Measurements from ENCODE around the gene PEAR1. TPM values are rescaled to one million over a fixed set of nuclear protein-coding genes. Genes with fewer than 3 reads are reported as not detected.

Gene PEAR1
- total RNA-seq, 4 donors from 2014 or later, result 4.3 to 11.2 (median 6.0) TPM

DNA sequence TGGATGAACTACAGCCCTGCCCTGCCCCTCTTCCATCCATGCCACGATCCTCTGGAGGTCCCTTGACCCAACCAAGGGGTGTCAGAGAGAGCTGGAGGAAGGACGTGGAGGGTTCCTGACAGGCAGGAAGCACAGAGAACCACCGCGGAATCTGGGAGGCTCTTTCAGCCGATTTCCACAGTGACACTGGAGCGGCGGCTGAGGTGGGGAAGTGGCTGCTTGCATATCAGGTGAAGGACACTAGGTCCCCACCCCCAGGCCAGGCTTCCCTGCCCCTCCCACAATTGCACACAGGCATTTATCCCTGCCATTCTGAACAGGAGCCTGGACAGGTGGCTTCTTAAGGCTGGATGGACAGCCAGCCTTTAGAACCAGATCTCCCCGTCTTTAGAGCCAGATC lies 44.4 kb downstream of the PEAR1 start:
- H3K27me3 ChIP-seq, result no peaks in the 10 kb centered on the region
- peaks cover 0 to 68% of the 10 kb centered on the region in 2 donors for H3K36me3 ChIP-seq
- TF ChIP-seq, protein P1, sequence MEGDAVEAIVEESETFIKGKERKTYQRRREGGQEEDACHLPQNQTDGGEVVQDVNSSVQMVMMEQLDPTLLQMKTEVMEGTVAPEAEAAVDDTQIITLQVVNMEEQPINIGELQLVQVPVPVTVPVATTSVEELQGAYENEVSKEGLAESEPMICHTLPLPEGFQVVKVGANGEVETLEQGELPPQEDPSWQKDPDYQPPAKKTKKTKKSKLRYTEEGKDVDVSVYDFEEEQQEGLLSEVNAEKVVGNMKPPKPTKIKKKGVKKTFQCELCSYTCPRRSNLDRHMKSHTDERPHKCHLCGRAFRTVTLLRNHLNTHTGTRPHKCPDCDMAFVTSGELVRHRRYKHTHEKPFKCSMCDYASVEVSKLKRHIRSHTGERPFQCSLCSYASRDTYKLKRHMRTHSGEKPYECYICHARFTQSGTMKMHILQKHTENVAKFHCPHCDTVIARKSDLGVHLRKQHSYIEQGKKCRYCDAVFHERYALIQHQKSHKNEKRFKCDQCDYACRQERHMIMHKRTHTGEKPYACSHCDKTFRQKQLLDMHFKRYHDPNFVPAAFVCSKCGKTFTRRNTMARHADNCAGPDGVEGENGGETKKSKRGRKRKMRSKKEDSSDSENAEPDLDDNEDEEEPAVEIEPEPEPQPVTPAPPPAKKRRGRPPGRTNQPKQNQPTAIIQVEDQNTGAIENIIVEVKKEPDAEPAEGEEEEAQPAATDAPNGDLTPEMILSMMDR (IDR thresholded peaks at IDR 0.05 in 4 of 5, conservative IDR thresholded peaks at IDR 0.05 in 1 of 5), result no peak
- no peak for TF ChIP-seq POLR2A (IDR thresholded peaks at IDR 0.05)
- H3K9me3 ChIP-seq, result no peaks in the 10 kb centered on the region
- H3K4me1 ChIP-seq, result no peaks in the 10 kb centered on the region
- ATAC-seq (no peak), DNase-seq (no peak)
- no peak overlapping the region for H3K4me3 ChIP-seq
- in situ Hi-C loops (cut with MboI; ENCODE audit: low sequenced_read_pairs in 4 of 4) (no loop called here), intact Hi-C loops (cut with DNase I; ENCODE audit: low total_unique reads) (no loop called here)
- H3K27ac ChIP-seq, result no peak overlapping the region

DNA sequence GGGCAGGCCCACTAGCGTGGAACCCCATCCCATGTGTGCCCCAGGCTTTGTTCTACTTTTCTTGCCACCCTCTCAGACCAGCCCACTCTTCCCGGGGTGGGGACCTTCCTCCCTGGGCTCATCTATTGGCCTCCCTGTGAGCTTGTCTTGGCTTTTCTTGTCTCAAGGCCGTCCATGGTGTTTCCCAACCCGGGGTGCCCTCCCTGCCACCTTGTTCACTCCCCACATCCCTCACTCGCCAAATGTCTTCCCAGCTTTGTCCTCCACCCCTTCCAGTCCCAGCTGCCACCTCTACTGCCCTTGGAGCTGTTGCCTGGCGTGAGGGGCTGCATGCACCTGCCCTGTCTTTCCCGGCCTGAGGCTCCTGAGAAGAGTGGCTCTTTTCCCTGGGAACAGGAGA lies 45.3 kb downstream of the PEAR1 start:
- intact Hi-C loops (cut with DNase I; ENCODE audit: low total_unique reads), result no loop called here
- ATAC-seq (no peak), DNase-seq (no peak)
- in situ Hi-C loops (cut with MboI; ENCODE audit: low sequenced_read_pairs in 4 of 4), result no loop called here
- Histone ChIP-seq H3K4me1 (no peaks in the 10 kb centered on the region), H3K4me3 (no peak overlapping the region), H3K27ac (no peak overlapping the region), H3K27me3 (no peaks in the 10 kb centered on the region), H3K9me3 (no peaks in the 10 kb centered on the region), H3K36me3 (peaks cover 0 to 76% of the 10 kb centered on the region in 2 donors)
- TF ChIP-seq POLR2A (IDR thresholded peaks at IDR 0.05), result no peak
- TF ChIP-seq, protein P1 (IDR thresholded peaks at IDR 0.05 in 4 of 5, conservative IDR thresholded peaks at IDR 0.05 in 1 of 5), result no peak

- H3K27ac ChIP-seq, result no peak overlapping the region
- no peaks in the 10 kb centered on the region for H3K27me3 ChIP-seq
- in situ Hi-C loops (cut with MboI; ENCODE audit: low sequenced_read_pairs in 4 of 4) (no loop called here), intact Hi-C loops (cut with DNase I; ENCODE audit: low total_unique reads) (no loop called here)
- H3K9me3 ChIP-seq, result no peaks in the 10 kb centered on the region
- ATAC-seq (no peak), DNase-seq (no peak)
- peaks cover 0 to 86% of the 10 kb centered on the region in 2 donors for H3K36me3 ChIP-seq
- TF ChIP-seq, protein P1 (IDR thresholded peaks at IDR 0.05 in 4 of 5, conservative IDR thresholded peaks at IDR 0.05 in 1 of 5), result no peak
- no peak for TF ChIP-seq POLR2A (IDR thresholded peaks at IDR 0.05)
- H3K4me3 ChIP-seq, result no peak overlapping the region
- H3K4me1 ChIP-seq, result no peaks in the 10 kb centered on the region
Observed at GRCh38 chr1:156939786-156940334, 46.3 kb downstream of the PEAR1 start.

GRCh38 chr1:156941675-156942074 lies 48.2 kb downstream of the PEAR1 start:
- in situ Hi-C loops (cut with MboI; ENCODE audit: low sequenced_read_pairs in 4 of 4) (no loop called here), intact Hi-C loops (cut with DNase I; ENCODE audit: low total_unique reads) (no loop called here)
- Histone ChIP-seq H3K4me3 (no peak overlapping the region), H3K27ac (no peak overlapping the region), H3K4me1 (no peaks in the 10 kb centered on the region), H3K27me3 (no peaks in the 10 kb centered on the region), H3K36me3 (peaks cover 0 to 97% of the 10 kb centered on the region in 2 donors), H3K9me3 (no peaks in the 10 kb centered on the region)
- DNase-seq (no peak), ATAC-seq (no peak)
- TF ChIP-seq, protein P1 (IDR thresholded peaks at IDR 0.05 in 4 of 5, conservative IDR thresholded peaks at IDR 0.05 in 1 of 5), result no peak

GRCh38 chr1:156942176-156942575 lies 48.7 kb downstream of the PEAR1 start:
- H3K27me3 ChIP-seq, result no peaks in the 10 kb centered on the region
- intact Hi-C loops (cut with DNase I; ENCODE audit: low total_unique reads), result no loop called here
- no peak for DNase-seq
- H3K4me3 ChIP-seq, result no peak overlapping the region
- no peak for ATAC-seq
- H3K27ac ChIP-seq, result no peak overlapping the region
- no peak for TF ChIP-seq POLR2A (IDR thresholded peaks at IDR 0.05)
- TF ChIP-seq, protein P1 (IDR thresholded peaks at IDR 0.05 in 4 of 5, conservative IDR thresholded peaks at IDR 0.05 in 1 of 5), result no peak
- peaks cover 0 to 99% of the 10 kb centered on the region in 2 donors for H3K36me3 ChIP-seq
- no peaks in the 10 kb centered on the region for H3K4me1 ChIP-seq
- in situ Hi-C loops (cut with MboI; ENCODE audit: low sequenced_read_pairs in 4 of 4), result no loop called here
- no peaks in the 10 kb centered on the region for H3K9me3 ChIP-seq
